DMS 273 (cell line): ENCODE data around the gene GEMIN2.
"Not testable (repeated sequence)": the region's sequence is repeated elsewhere in the genome, so short reads cannot be mapped to it uniquely, and the experiment has no call there.

Experiments
- DNase-seq: peaks from one replicate; lab custom pipeline; 2025; ENCODE audit not compliant: unreplicated experiment; lab: John Stamatoyannopoulos, UW

Gene GEMIN2

DNA sequence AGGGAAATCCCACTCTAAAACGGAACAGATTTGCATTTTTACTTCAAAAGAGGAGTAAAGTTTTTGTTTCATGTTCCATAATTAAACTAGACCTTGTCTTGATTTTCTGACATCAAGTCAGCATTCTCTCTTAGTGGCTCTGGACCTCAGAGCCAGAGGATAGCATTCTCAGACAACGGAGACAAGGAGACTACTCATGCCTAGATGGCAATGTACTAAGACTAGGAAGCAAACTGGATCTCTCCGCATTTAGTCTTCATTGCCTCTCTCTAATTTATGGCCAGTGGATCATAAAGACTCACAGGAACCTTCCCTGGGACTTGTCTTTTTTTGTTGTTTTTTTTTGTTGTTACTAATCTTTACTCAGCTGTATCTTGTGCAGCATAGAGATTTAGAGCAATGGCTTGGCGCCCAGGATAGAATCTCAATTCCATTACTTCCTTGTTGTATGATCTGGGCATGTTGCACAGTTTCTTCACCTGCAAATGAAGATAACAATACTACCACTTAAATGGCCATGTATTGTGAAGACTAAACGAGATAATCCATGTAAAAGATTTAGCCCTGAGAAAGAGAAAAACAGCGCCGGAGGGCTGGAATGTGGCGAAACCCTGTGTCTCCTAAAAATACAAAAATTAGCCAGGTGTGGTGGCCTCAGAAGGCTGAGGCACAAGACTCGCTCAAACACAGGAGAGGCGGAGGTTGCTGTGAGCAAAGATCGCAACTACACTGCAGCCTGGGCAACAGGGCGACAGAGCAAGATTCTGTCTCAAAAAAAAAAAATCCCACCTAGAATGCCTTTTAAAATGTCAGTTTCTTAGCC lies 4.0 kb upstream of the GEMIN2 start:
- DNase-seq, result no peak

DNA sequence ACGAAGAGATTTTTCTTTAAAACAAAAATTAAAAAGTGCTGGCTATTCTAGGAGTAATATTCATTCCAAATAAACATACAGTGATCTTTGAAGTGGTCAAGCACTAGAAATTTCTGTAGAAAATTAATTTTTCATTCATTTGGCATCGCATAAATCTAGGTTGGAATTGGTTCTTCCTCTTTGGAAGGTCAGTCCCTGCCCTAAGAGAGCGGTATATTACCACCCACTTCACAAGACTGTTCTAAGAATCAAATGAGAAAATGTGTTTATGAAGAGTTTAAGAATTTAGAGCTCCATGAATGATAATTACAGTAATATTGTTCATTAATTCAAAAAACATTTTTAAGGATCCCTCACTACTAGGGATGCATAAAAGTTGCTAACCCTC lies 444 bp upstream of the GEMIN2 start:
- no peak for DNase-seq

DNA sequence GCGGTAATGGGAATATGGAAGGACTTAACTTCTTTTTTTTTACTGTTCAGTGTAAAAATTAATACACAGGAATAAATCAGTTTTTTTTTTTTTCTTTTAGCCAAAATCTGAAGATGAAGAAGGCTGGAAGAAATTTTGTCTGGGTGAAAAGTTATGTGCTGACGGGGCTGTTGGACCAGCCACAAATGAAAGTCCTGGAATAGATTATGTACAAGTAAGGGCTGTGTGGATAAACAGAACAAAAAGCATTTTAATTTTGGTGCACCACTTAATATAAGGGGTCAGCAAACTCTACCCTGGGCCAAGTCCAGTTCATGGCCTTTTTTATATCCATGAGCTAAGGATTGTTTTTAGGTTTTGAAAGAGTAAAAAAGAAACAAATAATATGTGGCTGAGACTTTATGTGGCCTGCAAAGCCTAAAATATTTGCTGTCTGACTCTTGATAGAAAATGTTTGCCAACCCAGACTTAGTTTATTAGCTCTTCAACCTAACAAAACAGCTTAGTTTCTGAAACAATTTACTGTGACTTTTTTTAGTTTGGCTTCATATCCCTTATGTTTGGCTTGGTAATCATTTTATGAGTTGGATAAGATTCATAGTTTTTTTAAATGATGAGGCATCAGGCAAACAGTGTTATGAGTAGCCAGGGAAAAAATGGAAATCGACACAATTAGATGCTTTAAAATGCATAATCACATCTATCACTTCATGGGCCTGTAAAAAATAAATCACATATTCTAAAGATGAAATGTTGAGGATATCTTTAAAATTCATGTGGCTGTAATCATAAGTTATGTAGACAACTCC lies 8.4 kb downstream of the GEMIN2 start:
- no peak for DNase-seq

DNA sequence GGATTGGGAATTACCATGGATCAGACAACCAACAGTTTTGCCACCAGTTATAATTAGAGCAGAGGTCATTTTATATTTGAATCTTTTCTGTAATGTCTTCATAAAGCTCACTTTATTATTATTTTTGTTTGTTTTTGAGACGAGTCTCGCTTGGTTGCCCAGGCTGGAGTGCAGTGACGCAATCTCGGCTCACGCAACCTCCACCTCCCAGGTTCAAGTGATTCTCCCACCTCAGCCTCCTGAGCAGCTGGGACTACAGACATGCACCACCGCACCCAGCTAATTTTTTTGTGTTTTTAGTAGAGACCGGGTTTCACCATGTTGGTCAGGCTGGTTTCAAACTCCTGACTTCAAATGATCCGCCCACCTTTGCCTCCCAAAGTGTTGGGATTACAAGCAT lies 23.7 kb downstream of the GEMIN2 start:
- not testable (repeated sequence) for DNase-seq

DNA sequence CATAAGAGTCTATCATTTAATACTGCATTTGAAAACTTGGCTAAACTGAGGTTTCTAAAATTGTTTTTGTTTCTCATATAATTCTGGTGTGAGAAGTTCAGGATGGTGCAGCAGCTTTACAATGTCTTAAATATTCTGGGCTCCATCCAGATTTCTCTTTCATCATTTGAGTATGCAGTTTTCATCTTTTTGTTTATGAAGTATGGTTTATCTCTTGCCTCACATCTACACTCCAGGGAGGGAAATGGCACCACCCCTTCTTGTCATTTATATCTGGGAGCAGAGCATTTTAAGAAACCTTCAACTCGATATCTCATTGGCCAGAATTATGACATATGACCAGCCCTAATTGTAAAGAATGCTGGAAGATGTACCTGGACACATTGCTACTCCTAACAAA lies 24.3 kb downstream of the GEMIN2 start:
- DNase-seq, result no peak

DNA sequence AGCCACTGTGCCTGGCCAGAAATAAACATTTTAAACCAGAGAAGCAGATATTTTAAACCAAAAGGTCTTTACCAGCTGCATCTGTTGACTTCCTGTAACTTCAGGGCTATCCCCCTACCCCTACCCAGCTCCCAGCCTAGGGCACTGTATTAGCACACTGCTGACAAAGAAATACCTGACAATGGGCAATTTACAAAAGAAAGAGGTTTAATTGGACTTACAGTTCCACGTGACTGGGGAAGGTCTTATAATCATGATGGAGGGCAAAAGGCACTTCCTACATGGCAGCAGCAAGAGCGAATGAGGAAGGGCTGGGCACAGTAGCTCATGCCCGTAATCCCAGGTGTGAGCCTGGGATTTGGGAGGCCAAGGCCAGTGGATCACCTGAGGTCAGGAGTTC lies 26.0 kb downstream of the GEMIN2 start:
- DNase-seq, result no peak

DNA sequence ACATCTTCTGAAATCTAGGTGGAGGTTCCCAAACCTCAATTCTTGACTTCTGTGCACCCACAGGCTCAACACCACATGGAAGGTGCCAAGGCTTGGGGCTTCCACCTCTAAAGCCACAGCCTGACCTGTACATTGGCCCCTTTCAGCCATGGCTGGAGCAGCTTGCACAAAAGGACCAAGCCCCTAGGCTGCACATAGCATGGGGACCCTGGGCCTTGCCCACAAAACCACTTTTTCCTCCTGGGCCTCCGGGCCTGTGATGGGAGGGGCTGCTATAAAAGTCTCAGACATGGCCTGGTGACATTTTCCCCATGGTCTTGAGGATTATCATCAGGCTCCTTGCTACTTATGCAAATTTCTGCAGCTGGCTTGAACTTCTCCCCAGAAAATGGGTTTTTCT lies 27.5 kb downstream of the GEMIN2 start:
- not testable (repeated sequence) for DNase-seq

DNA sequence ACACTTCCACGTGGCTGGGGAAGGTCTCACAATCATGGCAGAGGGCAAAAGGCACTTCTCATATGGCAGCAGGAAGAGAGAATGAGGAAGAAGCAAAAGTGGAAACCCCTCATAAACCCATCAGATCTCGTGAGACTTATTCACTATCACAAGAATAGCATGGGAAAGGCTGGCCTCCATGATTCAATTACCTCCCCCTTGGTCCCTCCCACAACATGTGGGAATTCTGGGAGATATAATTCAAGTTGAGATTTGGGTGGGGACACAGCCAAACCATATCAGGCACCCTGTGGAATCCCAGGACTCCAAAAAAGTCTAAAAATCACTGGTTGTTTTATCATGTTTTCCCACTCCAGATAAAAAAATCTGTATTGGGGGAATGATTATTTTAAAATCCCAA lies 29.1 kb downstream of the GEMIN2 start:
- DNase-seq, result not testable (repeated sequence)

DNA sequence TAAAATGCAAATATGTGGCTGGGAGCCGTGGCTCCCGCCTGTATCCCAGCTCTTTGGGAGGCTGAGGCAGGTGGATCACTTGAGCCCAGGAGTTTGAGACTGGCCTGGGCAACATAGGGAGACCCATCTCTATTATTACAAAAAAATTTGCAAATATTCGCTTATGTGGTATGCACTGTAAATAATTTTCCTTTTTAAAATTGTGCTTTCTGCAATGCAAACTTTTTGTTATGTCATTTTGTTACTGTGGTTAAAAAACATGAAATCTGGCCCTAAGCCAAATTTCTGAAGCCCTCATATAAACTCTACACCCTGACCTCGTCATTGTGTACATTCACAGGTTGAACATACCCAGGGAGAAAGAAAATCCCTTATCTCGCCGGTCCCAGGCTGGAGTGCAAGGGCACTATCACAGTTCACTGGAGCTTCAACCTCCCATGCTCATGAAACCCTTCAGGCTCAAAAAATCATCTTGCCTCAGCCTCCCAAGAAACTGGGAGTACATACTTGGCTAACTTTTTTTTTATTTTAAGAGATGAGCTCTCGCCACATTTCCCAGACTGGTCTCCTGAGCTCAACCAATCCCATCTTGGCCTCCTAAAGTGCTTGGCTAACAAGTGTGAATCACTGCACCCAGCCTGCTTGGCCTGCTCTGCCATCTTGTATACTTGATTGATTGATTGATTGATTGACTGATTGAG lies 31.3 kb downstream of the GEMIN2 start:
- no peak for DNase-seq

DNA sequence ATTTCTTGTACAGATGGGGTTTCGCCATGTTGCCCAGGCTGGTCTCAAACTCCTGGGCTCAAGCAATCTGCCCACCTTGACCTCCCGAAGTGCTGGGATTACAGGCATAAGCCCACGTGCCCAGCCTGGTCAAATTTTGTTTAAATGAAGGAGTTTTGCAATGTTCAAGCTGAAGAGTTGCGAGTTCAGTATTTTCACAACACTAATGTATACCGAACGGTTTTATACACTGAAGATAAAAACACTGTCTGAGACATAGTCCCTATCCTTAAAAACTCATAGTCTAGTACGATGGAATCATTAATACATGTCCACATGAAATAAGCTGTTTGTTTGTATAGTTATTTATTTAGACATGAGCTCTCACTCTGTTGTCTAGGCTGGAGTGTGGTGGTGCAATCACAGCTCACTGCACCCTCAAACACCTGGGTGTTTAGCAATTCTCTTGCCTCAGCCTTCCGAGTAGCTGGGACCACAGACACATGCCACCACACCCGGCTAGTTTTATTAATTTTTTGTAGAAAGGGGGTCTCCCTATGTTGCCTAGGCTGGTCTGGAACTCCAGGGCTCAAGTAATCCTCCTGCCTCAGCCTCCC lies 40.6 kb downstream of the GEMIN2 start:
- no peak for DNase-seq

DNA sequence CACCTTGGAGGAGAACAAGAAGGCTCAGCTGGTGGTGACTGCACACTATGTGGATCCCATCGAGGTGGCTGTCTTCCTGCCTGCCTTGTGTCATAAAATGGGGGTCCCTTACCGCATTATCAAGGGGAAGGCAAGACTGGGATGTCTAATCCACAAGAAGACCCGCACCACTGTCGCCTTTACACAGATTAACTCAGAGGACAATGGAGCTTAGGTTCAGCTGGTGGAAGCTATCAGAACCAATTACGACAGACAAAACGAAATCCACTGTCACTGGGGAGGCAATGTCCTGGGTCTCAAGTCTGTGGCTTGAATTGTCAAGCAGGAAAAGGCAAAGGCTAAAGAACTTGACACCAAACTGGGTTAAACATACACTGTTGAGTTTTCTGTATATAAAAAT lies 43.4 kb downstream of the GEMIN2 start:
- DNase-seq, result no peak

DNA sequence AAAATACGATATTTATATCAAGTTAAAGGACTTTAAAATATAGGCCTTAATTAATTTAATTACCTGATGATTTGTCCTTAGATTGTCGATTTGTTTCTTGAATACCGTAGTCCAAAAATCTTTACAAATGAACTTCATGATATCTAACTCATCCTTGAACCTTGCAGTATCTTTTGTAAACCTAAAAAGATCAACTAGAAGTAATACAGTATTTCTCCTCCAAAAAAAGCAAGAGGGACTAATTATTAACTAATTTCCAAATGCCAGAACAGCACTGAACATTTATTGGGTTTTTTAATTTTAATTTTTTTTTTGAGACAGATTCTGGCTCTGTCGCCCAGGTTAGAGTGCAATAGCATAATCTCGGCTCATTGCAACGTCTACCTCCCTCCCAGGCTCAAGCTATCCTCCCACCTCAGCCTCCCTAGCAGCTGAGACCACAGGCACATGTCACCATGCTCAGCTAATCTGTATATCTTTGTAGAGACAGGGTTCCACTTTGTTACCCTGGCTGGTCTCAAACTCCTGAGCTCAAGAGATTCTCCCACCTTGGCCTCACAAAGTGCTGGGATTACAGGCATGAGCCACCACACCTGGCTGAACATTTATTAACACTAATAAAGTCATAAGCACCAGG lies 44.2 kb downstream of the GEMIN2 start:
- DNase-seq, result no peak

DNA sequence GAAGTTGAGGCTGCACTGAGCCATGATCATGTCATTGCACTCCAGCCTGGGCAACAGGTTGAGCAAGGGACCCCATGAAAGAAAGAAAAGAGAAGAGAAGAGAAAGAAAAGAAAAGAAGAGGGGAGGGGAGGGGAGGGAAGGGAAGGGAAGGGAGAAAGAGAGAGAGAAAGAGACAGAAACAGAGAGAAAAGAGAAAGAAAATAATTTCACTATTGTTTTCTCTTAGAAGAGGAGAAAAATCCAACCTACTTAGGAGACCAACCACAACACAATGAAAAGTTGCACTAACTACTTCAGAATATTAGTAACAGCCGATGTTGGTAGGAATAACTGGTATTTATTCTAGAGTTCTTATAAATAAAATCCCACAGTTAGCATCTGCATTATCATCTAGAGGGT lies 46.4 kb downstream of the GEMIN2 start:
- DNase-seq, result no peak

DNA sequence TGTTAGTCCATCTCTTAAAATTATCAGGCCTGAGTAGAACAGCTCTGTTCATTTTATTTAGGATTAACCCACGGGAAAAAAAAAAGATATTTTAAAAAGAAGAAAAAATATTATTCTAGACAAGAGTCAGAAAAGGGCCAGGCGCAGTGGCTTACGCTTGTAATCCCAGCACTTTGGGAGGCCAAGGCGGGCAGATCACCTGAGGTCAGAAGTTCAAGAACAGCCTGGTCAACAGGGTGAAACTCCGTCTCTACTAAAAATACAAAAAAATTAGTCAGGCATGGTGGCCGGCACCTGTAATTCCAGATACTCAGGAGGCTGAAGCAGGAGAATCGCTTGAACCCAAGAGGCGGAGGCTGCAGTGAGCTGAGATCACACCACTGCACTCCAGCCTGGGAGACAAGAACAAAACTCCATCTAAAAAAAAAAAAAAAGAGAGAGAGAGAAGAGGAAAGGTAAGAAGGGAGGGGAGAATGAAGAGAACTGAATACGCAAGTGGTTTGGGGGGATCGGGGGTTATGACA lies 53.7 kb downstream of the GEMIN2 start:
- DNase-seq, result not testable (repeated sequence)

DNA sequence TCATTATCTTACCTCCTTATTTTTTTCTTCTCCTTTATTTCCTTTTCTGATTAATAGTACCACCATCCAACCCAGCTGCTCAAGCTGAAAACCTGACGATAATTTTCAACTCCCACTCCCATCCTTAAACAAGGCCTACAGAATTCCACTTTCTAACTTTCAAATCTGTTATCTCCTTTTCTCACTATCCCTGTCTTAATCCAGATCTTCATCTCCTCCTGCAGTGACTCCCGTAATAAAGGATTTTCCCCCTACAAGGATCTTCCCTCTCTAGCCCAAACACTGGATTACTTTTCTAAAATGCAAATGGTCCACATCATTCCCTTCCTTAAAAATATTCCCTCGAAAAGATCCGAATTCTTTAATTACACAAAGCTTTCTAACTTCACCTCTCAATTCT lies 54.5 kb downstream of the GEMIN2 start:
- no peak for DNase-seq

DNA sequence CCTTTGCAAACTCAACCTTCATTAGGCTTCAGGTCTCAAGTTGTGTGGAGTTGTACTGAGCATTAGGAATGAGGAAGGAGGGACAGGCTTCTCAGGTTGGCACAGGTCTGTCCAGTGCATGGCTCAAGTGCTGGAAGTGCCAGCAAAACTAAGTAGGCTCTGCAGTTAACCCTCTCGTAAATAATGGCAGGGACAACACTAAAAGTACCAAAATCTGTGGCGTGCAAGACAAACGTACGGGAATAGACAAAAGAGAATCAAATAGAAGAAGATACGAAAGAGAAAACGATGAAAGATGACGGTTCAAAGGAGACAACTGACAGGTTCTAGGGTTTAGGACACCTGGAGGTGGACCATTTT lies 55.4 kb downstream of the GEMIN2 start:
- DNase-seq, result no peak

DNA sequence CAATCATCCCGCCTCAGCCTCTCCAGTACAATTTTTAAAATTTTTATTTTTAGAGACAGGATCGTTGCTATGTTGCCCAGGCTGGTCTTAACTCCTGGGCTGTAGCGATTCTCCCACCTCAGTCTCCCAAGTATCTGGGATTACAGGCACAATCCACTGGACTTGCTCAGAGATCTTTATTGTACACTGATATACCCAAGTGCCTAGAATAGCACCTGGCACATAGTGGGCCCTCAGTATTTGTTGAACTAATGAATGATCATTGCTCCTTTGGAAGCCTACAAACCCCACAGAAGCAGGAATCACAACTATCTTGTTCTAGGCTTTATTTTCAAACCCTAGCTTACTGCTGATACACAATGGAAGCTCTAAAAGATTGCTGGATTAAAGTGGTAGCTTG lies 59.1 kb downstream of the GEMIN2 start:
- DNase-seq, result no peak

DNA sequence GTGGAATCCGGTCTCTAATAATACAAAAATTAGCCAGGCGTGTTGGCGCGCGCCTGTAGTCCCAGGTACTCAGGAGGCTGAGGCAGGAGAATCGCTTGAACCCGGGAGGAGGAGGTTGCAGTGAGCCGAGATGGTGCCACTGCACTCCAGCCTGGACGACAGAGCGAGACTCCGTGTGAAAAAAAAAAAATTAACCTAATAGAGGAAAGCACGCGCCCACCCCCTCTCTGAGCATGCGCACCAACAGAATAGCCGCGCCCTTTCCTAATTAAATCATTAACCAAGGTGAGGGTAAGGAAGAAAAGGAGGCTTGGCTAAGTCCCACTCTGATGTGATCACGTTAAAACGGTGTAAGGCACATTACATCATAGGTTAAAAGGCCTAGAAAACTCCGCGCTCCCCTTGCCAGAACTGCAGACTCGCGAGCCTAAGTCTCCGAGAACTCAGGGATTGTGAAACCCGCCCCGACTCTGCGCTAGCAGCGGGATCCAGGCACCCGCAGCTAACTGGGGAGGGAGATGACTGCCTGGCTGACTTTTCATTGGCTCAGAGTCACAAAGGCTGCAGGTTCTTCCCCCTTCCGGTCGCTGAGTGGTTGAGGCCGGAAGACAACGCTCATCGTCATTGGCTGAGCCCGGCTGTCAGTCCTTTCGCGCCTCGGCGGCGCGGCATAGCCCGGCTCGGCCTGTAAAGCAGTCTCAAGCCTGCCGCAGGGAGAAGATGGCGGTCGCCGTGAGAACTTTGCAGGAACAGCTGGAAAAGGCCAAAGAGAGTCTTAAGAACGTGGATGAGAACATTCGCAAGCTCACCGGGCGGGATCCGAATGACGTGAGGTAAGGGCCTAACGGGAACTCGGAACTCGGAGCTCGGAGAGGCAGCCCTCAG lies 60.7 kb downstream of the GEMIN2 start, which contains the start of gene PNN:
TSS of gene PNN (plus strand) at position 695 of the 885 bp plus-strand sequence. CDS start at position 721, 26 bp downstream.
- peak; percentile 100 for DNase-seq

DNA sequence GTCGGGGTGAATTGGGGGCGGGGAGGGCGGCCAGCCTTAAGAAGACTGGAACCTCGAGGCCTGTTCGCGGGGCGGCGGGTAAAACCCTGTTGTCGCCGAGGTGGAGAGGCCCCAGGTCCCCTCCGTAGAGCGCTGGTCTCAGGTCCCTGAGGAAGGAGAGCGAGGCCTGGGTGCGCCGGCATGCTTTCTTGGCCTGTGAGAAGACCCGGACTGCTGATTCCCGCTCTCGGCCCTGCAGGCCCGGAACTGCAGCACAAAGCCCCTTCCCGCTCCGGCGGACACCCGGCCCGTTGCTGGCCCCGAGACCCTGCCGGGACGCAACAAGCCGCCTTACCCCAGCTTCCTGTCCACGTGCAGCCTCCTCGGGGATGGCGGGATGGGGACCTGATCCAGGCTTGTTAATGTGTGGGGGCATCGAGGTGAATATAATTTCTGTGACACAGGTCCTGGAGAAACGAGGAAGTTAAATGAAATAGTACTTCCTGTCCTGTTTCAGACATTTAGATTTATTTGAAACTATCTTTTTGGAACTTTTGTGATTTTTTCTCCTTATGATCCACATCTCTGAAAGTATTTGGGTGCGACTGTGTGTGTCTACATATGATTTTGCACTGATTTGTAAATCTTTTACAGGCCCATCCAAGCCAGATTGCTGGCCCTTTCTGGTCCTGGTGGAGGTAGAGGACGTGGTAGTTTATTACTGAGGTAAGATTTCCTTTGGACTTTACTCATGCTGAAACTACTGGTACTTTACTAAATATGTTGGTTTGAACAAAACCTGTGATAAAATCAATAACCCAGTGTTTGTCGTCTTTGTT lies 61.5 kb downstream of the GEMIN2 start:
- peak; percentile 70 for DNase-seq
